CD4-positive, alpha-beta T cell treated with Interleukin-6 for 4 hours (primary cell): ENCODE results near the gene PLEKHG5.

Experiments
- DNase-seq: peaks from one replicate; pipeline ENCODE4 v3.0.0-alpha.2; 2020; ENCODE audit warnings: mixed read lengths

Gene PLEKHG5

GRCh38 chr1:6424619-6425593 lies 66.6 kb downstream of the PLEKHG5 start, which contains the start of gene ESPN:
TSS of gene ESPN (plus strand) at chr1:6424776. CDS start at chr1:6424956, 180 bp downstream.
- peak; percentile 27 for DNase-seq

- DNase-seq, result no peak
Observed at GRCh38 chr1:6424000-6424565, 67.4 kb downstream of the PLEKHG5 start.

GRCh38 chr1:6423321-6423999 lies 68.0 kb downstream of the PLEKHG5 start:
- peak; percentile 80 for DNase-seq

GRCh38 chr1:6421266-6421665 lies 70.2 kb downstream of the PLEKHG5 start:
- no peak for DNase-seq

- DNase-seq, result no peak
Observed at GRCh38 chr1:6420454-6421042, 70.9 kb downstream of the PLEKHG5 start.

GRCh38 chr1:6419804-6420453 lies 71.5 kb downstream of the PLEKHG5 start, which contains the start of gene HES2:
TSS of gene HES2 (minus strand) at chr1:6419919. CDS start at chr1:6419820, 99 bp downstream.
- no peak for DNase-seq

GRCh38 chr1:6419397-6419803 lies 72.1 kb downstream of the PLEKHG5 start:
- peak; percentile 14 for DNase-seq

- no peak for DNase-seq
Observed at GRCh38 chr1:6418668-6419396, 72.6 kb downstream of the PLEKHG5 start.

- DNase-seq, result no peak
Observed at GRCh38 chr1:6417961-6418667, 73.4 kb downstream of the PLEKHG5 start.
